ENCODE data around the gene C1S. TPM values are rescaled to one million over a fixed set of nuclear protein-coding genes. Genes with fewer than 3 reads are reported as not detected.
A peak's percentile ranks its signal among the peaks of the same experiment; 100 is the strongest.
"Not testable (repeated sequence)": the region's sequence is repeated elsewhere in the genome, so short reads cannot be mapped to it uniquely, and the experiment has no call there.

The C1S gene
- total RNA-seq, 2 donors from 2014 or later = 54.9 to 109 TPM

GRCh38 chr12:7096006-7096932 lies 35.8 kb downstream of the C1S start:
- ATAC-seq (peak; percentile 5), DNase-seq (no peak)
- intact Hi-C loops (cut with DNase I, micrococcal nuclease) = no loop called here

- DNase-seq (no peak), ATAC-seq (no peak)
- intact Hi-C loops (cut with DNase I, micrococcal nuclease) = no loop called here
These were observed 36.5 kb downstream of the C1S start for GRCh38 chr12:7096979-7097378.

DNA sequence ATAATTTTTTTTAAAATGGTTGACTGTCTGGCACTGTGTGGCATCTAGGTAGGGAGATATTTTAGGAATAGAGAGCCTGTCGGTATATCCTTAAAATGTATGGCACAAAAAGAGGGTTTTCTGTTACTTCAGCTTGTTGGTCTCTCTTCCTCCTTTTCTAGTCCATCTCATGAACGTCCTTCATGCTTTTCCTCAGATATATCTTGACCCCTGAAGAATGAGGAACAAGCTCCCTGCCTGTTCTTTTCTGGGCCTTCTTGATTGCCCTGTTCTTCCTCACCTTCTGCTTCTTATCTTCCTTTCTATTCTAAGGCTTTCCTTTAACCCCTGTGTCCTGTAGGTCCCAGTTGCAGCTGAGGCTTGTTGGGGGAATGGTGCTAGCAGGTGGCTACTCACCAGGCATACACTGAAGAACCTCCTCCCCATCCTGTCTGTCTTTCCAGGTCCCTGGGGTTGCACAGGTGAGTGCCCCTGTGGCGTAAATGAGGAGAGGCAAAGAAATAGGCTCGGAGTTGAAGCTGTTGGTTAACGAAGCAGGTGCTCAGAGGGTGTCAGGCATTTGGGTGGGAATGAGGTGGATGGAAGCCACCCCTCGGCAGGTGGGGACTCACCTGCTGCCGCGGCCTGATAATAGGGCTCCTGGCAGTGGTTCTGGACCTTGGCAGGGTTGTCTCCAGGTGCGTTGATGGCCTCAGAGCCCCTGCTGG lies 38.9 kb downstream of the C1S start:
- DNase-seq = no peak
- no peak for ATAC-seq
- intact Hi-C loops (cut with DNase I, micrococcal nuclease) = no loop called here

GRCh38 chr12:7100239-7100638 lies 39.7 kb downstream of the C1S start:
- intact Hi-C loops (cut with DNase I, micrococcal nuclease) = loop anchor here (5.0 to 10.0 kb wide), 2 partner anchors 38 to 145 kb away; partner anchors contain the start of genes C1S (in 1 of the 2) and PTPN6 (in 1 of the 2)
- DNase-seq (no peak), ATAC-seq (no peak)

DNA sequence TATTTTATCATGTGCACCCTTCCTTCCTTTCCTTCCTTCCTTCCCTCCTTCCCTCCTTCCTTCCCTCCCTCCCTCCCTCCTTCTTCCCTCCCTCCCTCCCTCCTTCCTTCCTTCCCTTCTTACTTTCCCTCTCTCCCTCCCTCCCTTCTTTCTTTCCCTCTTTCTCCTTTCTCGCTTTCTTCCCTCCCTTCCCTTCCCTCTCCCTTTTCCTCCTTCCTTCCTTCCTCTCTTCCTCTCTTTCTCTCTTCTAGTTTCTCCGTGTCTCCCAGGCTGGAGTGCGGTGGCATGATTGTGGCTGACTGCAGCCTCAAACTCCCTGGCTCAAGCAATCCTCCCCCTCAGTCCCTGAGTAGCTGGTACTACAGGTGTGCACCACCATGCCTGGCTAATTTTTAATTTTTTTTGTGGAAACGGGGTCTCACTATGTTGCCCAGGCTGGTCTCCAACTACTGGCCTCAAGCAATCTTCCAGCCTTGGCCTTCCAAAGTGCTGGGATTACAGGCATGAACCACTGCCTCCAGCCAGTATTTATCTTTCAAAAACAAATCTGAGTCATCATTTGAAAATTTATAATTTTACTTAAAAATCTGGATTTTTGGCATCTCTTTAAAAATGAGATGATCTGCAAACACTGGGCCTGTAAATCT lies 40.7 kb downstream of the C1S start:
- peak in 1 of 2 donors; percentile 8 for DNase-seq
- no peak for ATAC-seq
- intact Hi-C loops (cut with DNase I, micrococcal nuclease) = loop anchor here (5.0 to 10.0 kb wide), 2 partner anchors 39 to 146 kb away; partner anchors contain the start of genes C1S (in 1 of the 2) and PTPN6 (in 1 of the 2)

DNA sequence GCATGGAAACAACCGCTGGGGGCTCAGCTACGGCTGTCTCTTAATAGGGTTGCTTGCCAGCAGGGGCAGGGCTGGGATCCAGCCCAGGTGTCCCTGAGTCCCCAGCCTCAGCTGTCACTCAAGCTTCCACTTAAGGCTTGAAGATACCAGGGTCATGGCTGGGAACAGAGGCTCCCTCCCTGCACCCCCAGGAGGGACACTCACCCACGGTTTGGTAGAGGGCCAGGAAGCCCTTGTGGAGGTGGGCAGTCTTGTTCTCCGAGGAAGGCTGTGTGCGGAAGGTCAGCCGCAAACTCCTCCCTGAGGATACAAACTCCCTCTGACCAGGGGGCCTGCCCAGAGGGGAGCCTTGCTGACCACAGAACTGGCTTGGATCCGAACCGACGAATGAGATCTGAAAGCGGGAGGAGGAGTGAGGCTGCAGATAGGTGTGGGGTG lies 41.2 kb downstream of the C1S start:
- intact Hi-C loops (cut with DNase I, micrococcal nuclease) = loop anchor here (5.0 to 10.0 kb wide), 2 partner anchors 39 to 147 kb away; partner anchors contain the start of genes C1S (in 1 of the 2) and PTPN6 (in 1 of the 2)
- DNase-seq = peak in 1 of 2 donors; percentile 14
- no peak for ATAC-seq

- ATAC-seq = no peak
- intact Hi-C loops (cut with DNase I, micrococcal nuclease) = loop anchor here (5.0 to 10.0 kb wide), 2 partner anchors 40 to 148 kb away; partner anchors contain the start of genes C1S (in 1 of the 2) and PTPN6 (in 1 of the 2)
- DNase-seq = no peak
These were observed 42.1 kb downstream of the C1S start for GRCh38 chr12:7102582-7102981.

DNA sequence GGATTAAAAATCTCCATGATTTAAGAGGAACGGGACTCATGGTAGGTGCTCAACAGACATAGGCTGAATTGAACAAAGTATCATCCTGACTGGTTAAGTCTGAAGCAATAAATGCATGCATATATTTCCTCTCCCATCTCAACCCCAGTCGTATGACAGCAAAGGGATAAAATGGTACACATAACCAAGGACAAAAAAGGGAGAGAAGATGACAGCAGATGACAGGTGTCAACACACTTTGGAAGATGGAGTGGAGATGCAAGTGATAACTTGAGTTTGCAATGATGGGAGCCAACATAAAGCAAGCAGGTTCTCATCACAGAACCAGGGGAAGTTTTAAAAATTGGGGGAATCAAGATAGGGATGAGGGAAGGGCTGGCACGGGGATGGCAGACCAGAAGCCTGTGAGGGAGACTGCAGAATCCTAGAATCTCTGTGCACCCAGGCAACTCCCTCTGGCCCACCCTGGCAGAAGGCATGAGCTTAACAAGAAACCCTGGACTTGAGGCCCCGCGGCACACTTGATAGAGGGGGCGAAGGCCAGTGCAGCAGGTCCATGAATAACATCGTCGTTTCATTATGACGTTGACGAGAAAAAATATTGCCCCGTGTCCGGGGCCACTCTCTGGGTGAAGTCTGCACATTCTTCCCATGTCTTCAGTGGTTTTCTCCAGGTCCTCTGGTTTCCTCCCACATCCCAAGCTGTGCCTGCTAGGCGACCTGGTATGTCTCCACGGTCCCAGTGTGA lies 43.5 kb downstream of the C1S start:
- ATAC-seq (no peak), DNase-seq (no peak)
- intact Hi-C loops (cut with DNase I, micrococcal nuclease) = loop anchor here (5.0 to 10.0 kb wide), 2 partner anchors 42 to 149 kb away; partner anchors contain the start of genes C1S (in 1 of the 2) and PTPN6 (in 1 of the 2)

- intact Hi-C loops (cut with DNase I, micrococcal nuclease) = loop anchor here in 1 of 2 donors (10.0 kb wide), 1 partner anchor 151 kb away; the partner anchor contains the start of gene PTPN6
- no peak for ATAC-seq
- no peak for DNase-seq
These were observed 45.6 kb downstream of the C1S start for GRCh38 chr12:7106082-7106481.

DNA sequence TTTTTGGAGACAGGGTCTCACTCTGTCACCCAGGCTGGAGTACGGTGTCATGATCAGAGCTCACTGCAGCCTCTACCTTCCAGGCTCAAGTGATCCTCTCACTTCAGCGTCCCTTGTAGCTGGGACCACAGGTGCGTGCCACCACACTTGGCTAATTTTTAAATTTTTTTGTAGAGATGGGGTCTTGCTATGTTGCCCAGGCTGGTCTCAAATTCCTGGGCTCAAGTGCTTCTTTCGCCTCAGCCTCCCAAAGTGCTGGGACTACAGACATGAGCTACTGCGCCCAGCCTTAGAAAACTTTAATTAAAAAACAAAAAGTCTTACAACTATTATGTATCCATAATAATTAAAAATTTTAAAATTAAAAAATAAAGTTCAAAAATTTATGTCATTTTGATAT lies 46.7 kb downstream of the C1S start:
- not testable (repeated sequence) for DNase-seq, ATAC-seq
- intact Hi-C loops (cut with DNase I, micrococcal nuclease) = loop anchor here in 1 of 2 donors (10.0 kb wide), 1 partner anchor 152 kb away; the partner anchor contains the start of gene PTPN6

GRCh38 chr12:7107636-7108002 lies 47.1 kb downstream of the C1S start:
- peak; percentile 5 for ATAC-seq
- intact Hi-C loops (cut with DNase I, micrococcal nuclease) = loop anchor here in 1 of 2 donors (10.0 kb wide), 1 partner anchor 153 kb away; the partner anchor contains the start of gene PTPN6
- DNase-seq = no peak

DNA sequence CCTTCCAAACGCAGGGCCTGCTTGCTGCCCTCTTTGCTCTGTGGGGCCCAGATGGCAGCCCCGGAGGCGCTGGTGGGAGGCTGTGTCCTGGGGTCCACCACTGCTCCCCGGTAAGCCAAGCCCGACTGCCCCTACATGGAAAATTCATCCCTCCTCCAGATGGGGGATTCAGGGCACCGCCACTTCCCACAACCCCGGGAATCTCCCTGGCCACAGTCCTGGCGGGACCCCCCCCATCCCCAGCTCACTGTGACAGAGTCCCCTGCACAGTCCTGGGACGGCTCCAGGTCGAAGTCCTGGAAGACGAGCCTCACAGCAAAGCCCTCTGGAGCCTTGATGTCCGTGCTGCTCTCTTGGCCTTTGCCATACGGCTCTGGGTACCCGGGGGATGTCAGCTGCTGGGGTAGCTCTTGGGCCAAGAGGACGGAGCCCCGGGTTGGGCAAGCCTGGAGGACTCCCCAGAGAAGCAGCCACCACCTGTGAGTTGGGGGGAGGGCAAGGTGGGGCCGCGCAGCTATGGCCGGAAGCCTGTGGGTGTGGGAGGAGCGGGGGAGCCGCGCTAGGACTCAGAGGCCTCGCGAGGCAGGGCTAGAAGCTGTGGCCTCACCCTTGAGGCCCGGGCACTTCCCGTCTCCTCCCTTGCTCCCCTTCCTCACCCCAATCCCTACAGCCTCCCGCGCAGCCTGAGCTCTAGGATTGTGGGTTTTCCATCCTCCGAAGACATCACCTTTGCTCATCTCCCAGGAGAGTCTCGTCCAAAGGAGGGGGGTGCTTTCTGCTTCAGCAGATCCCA lies 47.7 kb downstream of the C1S start:
- intact Hi-C loops (cut with DNase I, micrococcal nuclease) = loop anchor here in 1 of 2 donors (10.0 kb wide), 1 partner anchor 153 kb away; the partner anchor contains the start of gene PTPN6
- ATAC-seq (peak; percentile 90), DNase-seq (peak; percentile 88)

- ATAC-seq (peak; percentile 76), DNase-seq (peak; percentile 88 to 92)
- intact Hi-C loops (cut with DNase I, micrococcal nuclease) = loop anchor here in 1 of 2 donors (10.0 kb wide), 1 partner anchor 154 kb away; the partner anchor contains the start of gene PTPN6
These were observed 48.5 kb downstream of the C1S start, which contains the start of gene C1RL for GRCh38 chr12:7108796-7109571. TSS of gene C1RL (minus strand) at chr12:7109214. CDS start at chr12:7109180, 34 bp downstream.

- ATAC-seq = no peak
- DNase-seq = no peak
- intact Hi-C loops (cut with DNase I, micrococcal nuclease) = loop anchor here in 1 of 2 donors (10.0 kb wide), 1 partner anchor 155 kb away; the partner anchor contains the start of gene PTPN6
These were observed 49.0 kb downstream of the C1S start for GRCh38 chr12:7109572-7109920.

DNA sequence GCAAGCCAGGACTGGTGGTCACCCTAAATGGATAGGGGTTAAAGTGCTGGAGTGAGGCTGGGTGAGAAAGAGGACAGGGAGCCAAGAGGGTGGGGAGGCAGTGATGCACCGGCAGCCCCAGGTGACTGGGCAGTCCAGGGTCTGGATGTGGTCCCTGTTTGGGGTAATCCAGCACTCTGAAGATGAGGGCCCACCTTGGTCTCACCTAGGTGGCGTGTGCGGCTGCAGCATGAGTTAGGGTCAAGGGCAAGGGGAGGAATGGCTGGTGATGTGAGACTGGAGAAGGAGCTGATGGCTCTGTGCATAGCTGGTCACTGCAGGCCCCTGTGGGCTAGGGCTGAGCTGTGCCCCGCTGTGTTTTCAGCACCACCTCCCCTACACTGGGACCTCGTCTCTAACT lies 50.1 kb downstream of the C1S start:
- intact Hi-C loops (cut with DNase I, micrococcal nuclease) = no loop called here
- DNase-seq = no peak

DNA sequence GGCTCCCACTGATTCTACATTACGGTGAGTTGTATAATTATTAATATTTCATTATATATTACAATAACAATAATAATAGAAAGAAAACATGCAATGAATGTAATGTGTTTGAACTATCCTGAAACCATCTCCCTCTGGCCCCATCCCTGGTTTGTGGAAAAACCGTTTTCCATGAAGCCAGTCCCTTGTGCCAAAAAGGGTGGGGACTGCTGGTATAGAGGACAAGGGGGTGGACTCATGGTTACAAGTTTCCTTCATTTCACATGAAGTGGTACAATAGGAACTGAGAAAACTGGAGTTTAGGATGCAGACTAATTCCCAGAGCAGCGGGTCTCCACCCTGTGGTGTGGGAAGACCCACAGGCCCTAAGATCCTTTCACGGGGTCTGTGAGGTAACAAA lies 51.5 kb downstream of the C1S start:
- DNase-seq = no peak
- intact Hi-C loops (cut with DNase I, micrococcal nuclease) = no loop called here
- no peak for ATAC-seq

More for the DNA sequence above, 50.1 kb downstream of the C1S start:
- no peak for ATAC-seq

Data from left colon (tissue), 2 donors.